Urothelium cell line (cell line): ENCODE data around the gene KLF11.
A peak's percentile ranks its signal among the peaks of the same experiment; 100 is the strongest.
"Not testable (repeated sequence)": the region's sequence is repeated elsewhere in the genome, so short reads cannot be mapped to it uniquely, and the experiment has no call there.

Experiments used
- DNase-seq: peaks from one replicate; pipeline ENCODE4 v3.0.0; 2011; ENCODE audit warnings: low spot score, mixed read lengths
- FAIRE-seq: peaks from 2 replicates; lab custom pipeline; 2011; peaks lifted over from hg19 to GRCh38; lab: Jason Lieb, UNC

KLF11 gene

DNA sequence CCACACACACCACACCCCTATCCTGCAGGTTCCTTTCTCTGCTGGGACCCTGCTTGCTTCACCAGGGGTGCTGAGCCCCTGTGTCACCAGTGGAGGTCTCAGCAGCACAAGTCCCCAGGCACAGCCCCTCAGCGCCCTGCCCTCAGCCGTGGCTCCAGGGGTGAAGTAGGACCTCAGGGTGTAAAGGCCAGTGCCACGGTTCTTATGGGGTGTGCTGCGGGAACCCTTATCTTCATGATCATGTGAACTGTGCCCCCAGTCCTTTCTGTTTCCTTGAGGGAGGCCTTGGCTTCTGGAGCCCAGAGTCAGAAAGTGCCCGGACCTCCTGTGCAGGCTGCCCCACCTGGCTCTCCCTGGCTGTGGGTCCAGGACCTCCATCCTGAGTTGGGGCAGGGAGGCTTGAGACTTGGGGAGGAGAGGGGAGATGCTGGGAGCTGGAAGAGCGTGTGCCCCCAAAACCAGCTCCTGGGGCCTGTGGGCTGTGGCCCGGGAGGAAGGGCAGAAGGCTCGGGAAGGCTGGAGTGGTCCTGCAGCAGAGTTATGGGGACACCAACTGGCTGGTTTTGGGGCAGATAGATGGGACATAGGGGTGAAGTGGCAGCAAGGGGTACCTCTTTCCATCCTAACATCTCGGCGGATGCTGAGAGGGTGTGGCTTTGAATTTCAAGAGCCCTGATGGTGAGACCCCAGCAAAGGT lies 20.2 kb upstream of the KLF11 start:
- FAIRE-seq (no peak), DNase-seq (no peak)

DNA sequence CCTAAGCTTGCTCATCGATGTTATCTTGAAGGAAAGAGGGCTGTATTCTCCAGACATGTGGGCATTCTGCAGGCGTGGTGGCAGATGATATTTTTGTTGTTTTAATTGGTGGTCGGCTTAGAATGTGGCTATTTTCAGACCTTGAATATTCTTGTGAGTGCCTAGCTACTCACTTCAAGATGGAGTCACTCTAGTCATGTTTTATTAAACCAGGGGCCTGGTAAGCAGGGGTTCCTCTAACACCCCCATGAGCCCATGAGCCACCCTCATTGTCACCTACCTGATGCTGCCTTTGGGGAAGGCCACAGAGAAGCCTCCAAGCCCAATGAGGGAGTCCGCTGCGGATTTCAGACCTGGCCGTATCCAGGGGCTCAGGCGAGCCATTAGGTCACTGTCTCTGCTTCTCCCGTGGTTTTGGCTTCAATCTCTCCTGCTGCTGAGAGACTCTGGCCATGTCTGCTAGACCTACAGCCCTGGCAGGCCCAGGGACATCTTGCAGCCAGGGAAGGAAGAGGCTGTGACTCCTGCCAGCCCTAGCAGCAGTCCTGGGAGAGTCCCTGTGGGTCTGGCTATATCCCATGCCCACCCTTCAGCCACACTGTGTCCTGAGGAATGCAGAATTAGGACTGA lies 16.3 kb upstream of the KLF11 start:
- no peak for DNase-seq

DNA sequence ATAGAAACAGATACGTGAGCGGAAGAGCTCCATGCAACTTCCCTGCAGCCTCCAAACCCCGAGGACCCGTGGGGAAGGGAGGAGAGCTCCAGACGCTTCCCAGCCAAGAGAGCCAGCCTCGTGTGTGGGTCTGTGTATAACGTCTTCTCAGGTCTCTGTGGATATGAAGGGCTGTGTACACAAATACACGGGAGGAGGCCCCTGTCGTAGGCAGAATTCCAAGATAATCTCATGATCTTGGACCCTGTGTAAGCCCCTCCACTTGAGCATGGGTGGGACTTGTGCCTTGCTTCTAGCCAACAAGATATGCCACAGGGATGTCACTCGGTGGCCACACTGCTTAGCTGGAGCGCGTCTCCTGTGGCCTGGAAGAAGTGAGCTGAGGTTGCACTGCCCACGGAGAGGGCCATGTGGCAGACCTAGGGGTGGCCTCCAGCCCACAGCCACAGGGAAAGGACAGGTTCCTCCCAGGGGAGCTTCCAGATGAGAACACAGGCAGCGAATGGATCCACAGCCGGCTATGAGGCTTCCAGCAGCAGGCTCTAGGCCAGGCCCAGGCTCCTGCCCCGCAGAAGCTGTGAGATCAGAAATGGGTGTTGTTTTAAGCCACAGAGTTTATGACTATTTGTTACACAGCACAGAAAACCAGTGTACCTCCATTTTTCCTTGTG lies 15.6 kb upstream of the KLF11 start:
- DNase-seq: no peak
- FAIRE-seq: no peak

More for the DNA sequence above, 16.3 kb upstream of the KLF11 start:
- no peak for FAIRE-seq

DNA sequence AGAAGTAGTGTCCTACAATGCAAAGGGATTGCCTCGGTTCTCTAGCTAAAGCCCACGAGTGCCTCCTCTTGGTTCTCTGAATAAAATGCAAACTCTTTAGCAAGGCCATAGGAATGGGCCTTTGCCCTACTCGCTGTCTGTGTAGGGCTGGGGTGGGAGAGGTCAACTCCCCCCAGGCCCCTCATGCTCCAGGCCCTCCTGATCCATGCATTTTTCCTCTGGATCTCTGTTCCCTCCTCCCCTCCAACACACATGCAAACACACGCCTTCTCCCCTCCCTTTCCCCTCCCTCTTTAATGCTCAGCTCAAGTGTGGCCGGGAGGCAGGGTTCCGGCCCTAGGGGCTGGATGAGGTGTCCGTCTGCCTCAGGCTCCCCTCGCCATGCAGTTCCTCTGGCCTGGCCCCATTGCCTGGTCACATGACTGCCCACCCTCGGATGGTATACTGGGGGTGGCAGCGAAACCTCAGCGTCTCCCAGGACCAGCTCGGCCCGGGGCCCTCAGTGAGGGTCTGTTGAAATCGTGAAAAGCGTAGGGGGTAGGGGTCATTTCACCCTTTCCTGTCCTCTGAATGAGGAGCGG lies 14.9 kb upstream of the KLF11 start:
- no peak for DNase-seq
- FAIRE-seq: peak; percentile 40

DNA sequence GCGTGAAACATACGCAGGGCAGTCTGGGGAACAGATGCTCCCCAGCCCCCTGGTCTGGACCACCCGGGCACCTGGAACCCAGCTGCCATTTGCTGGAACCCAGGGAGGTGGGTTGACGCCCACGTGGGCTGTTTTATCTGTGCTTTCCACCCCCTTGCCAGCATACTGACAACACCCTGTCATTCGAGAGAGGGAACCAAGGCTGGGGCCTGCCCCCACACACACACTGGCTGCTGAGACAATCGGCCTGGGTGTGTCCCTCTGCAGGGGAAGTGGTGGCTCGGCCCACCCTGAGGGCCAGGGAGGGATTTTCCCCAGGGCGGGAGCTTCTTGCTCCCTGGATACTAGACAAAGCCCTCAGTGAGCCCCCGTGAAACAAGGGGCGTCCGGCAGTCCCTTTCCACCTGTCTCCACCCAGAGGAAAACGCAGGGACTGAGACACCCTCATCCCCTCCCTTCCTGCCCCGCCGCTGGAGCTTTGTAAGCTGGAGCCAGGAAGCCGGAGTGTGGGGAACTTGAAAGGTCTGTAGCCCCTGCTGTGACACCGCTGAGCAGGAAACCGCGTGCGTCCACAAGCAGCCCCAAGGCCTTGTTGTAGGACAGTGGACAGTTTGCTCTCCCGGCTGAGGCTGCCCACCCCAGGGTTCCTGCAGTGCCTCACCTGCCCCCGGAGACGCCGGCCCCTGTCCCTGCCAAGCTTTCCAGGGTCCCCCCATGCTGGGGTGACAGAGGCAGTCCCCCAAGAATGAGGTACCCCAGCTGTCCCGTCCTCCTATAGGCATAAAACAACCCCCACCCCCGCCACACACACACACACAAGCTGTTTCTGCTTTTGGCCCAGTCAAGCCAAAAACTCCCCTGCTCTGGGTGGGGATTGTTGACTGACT lies 14.1 kb upstream of the KLF11 start:
- DNase-seq: no peak
- no peak for FAIRE-seq

DNA sequence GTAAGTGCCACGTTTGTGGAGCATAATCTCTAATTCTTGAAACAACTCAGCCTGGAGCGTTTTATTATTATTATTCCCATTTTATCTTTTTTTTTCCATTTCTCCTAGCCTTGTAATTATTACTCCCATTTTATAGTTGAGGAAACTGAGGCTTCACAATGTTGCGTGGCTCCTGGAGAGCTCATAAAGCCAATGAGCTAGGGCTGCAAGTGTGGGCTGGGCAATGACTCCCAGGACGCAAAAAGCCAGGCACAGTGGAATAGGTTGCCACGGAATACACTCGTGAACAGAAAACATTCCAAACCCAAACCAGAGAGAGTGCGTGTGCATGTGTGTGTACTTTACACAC lies 13.5 kb upstream of the KLF11 start:
- FAIRE-seq: no peak
- no peak for DNase-seq

DNA sequence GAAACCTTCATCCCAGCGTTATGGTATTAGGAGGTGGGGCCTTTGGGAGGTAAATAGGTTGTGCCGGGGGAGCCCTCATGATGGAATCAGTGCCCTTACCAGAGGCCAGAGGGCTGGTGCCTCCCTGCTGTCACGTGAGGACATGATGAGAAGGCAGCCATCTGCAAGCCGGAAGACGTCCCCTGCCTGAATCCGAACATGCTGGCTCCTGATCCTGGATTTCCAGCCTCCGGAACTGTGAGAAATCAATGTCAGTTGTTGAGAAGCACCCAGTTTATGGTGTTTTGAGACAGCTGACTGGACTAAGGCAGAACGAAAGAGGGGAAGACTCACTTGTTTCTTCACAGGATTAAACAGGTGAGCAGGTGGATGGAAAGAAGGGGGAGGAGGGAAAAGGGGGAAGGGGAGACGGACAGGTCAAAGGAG lies 13.0 kb upstream of the KLF11 start:
- DNase-seq (no peak), FAIRE-seq (no peak)

DNA sequence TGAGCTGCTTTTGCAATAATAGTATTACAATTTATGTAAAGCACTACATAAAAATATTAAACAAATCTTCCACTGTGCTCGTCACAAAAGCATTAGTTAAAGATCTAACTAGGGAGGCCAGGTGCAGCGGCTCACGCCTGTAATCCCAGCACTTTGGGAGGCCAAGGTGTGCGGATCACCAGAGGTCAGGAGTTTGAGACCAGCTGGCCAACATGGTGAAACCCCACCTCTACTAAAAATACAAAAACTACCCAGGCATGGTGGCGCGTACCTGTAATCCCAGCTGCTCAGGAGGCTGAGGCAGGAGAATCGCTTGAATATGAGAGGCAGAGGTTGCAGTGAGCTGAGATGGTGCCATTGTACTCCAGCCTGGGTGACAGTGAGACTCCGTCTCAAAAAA lies 12.6 kb upstream of the KLF11 start:
- not testable (repeated sequence) for DNase-seq, FAIRE-seq

DNA sequence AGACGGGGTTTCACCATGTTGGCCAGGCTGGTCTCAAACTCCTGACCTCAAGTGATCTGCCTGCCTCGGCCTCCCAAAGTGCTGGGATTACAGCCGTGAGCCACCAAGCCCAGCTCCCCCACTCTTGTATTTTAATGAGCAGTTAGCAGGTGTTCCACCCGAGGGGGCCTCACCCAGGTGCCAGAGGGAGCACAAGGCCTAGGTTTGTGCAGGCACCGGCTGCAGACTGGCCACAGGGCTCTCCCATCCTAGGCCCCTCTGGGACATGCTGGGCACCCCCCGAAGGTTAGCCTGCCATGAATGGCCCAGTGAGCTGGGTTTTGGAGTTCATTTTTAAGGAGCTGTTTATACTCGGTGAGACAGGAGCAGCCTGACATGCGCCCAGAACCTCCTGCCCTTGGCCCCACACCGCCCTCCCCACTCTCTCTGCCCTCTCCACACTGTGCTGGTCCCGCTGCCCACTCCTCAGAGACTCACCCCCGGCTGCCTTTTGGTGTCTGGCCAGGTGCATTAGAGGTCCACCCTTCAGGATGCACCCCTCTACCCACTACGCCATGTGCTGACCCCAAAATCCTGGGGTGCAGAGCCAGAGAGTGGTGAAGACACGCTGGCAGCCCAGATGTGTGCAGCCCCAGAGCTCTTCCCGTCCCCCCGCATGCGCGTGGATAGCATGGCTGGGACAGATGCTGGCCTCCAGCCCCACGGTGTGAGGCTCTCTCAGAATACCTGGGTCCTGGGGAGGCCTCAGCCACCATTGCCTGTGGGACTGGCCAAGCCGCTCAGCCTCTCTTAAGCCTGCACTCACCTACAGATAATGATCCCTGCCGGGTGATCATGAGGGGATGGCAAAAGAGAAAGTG lies 11.2 kb upstream of the KLF11 start:
- no peak for FAIRE-seq
- no peak for DNase-seq

DNA sequence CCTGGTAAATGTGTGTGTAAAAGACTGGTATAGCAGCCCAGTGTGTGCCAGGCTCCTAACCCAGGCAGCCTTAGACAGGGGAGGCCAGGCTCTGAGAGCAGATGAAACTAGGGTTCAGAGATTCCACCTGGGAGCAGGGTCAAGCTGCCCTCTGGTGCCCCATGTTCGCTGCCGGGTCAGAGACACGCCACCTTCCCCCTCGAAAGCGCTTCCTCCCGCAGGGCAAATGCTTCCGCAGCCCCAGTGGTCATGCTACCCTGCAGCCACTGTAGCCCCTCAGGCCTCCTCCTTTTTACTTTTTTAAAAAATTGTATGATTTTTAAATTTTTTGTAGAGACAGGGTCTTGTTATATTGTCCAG lies 10.6 kb upstream of the KLF11 start:
- DNase-seq (no peak), FAIRE-seq (no peak)

DNA sequence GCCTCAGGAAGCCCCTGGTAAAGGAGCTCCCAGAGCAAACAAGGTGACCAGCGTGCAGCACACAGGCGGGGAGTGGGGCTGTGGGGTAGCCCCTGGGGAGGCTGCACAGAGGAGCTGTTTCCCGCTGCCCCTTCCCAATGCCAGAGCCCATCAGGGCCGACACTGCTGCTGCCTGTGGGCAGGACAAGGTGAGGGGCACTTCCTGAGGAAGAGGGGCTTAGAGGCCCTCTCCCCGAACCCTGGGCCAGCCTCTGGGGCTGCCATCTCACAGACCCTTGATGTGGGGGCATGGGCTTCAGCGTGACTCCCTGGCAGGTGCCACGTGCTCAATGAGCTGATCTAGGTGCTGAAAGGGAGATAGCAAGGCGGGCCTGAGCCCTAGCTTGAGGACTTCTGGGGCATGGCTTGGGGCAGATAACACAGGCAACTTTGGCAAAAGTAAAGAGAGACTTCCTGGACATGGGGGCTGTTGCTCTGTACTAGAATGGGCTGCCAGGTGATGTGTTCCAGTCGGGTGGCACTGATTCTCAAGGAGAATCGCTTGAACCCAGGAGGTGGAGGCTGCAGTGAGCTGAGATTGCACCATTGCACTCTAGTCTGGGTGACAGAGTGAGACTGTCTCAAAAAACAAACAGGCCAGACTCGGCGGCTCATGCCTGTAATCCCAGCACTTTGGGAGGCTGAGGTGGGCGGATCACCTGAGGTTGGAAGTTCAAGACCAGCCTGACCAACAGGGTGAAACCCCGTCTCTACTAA lies 9.9 kb upstream of the KLF11 start:
- FAIRE-seq (no peak), DNase-seq (no peak)

DNA sequence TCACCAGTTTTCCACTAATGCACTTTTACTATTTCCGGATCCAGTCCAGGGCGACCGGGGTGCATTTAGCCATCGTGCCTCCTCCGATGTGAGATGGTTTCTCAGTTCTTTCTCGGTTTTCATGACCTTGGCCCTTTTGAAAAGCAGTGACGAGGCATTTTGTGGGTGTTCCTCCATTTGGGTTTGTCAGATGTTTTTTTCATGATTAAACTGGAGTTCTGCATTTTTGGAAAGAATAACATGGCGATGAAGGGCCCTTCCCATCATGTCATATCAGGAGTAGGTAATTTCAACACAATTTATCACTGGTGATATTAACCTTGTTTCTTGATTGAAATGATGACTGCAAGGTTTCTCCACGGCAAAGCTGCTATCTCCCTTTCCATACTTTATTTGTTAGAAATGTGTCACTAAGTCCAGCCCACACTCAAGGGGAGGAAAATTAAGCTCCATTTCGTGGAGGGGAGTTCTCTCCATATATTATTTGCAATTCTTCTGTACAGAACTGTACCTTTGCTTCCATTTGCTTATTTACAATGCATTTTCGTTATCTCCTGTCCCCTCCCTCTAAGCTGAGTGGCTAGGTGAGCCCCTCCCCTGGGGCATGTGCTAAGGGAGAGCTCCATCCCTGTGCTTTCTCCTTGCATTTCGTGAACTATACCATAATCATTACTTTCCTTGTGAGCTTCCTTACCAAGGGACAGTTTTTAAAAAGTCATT lies 8.9 kb upstream of the KLF11 start:
- no peak for DNase-seq
- peak; percentile 61 for FAIRE-seq

DNA sequence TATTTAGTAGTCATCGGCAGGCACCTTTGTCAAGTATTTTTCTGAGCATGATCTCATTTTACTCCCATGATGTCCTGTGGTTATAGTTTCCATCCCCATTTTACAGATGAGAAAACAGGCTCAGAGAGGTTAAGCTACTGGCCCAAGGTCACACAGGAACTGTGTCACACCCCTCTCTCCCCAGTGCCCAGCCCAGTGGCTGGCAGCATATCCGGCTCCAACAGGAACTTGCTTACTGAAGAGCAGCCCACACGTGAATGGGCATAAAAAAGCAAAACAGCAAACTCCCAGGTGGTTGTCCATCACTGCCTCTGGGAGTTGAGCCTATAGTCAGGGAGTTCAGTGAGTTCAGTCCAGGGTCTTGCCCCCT lies 8.3 kb upstream of the KLF11 start:
- FAIRE-seq (no peak), DNase-seq (no peak)

DNA sequence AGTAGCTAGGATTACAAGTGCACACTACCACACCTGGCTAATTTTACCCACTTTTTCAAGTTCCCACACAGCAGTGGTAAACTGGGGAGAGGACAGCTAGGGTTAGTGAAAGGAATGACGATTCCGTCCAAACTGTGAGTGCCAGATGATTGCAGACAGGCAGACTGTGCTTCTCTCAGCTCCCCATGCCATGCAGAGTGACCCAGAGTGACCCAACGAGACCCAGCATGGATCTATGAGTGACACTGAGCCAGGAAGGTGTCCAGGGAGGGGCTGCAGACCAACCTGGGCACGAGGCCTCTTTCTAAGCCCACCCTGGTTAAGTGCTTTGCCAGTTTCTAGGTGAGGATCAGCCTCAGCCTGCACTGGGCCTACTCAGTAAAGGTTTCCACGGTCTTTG lies 7.7 kb upstream of the KLF11 start:
- FAIRE-seq: no peak
- DNase-seq: no peak

DNA sequence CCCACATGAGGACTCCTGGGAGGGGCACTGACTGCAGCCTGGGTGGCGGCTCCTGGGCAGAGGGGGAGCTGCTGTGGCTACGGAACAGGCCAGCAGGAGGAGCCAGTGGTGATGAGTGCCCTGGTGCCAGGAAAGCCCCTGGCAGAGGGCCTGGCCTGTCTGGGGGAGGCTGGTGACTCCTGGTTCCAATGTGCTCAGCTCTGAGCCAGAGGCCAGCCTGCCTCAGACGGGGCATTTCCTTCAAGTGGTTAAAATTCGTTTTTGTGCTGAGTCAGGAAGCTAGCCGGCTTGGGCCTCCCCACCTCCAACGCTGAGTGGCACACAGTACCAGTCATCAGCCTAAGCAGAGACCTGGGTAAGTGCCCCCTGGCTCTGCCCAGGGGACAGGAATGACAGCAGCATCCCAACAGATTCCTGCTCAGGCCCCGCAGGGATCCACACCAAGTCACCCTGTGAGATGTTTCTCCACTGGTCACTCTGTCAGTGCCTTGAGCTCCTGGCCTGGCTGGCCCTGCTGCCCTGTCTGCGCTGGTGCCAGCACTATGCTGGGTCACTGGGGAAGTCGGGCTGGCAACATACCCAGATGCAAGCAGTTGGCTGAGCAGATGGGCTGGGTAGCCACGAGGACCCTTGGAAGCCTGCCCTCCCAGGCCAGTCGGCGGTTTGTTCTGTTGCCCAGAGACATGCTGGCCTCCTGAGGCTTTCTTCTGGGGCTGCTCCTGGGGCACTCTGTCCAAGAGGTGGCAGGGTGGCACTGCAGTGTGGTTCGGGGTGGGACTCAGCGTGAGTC lies 7.1 kb upstream of the KLF11 start:
- FAIRE-seq (peak; percentile 53), DNase-seq (peak; percentile 83)

DNA sequence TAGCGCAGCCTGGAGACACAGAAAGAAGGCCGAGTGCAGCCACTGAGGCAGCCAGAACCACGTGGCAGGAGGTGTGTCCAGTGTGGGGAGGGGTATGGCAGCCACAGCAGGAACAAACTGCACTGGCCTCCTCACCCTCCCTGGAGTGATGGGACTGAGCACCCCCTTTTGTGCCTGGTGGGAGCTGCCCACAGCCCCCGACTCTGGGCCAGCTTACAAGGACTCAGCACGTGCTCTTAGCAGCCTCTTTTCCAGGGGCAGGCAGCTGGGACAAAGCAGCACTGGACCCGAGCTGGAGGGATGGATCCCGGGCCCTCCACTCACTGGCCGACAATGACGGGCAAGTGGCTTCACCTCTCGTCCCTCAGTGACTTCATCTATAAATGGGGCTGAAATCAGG lies 5.2 kb upstream of the KLF11 start:
- FAIRE-seq: no peak
- DNase-seq: no peak

DNA sequence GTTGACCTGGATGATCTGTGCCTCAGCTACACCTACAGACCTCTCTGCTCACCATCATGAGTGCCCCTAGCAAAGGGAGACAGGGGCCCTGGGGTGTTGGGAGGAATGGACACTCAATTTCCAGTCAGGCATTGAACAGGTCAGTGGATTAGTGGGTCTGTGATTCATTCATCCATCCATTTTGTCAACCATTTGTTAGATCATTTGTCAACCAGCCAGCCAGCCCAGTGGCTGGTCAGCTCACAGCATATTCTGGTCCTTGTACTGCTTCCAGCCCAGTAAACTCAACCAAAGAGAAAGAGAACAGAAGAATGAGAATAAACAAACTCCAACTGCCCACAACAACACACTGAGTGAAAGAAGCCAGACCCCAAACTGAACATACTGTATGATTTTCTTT lies 4.6 kb upstream of the KLF11 start:
- DNase-seq: no peak
- FAIRE-seq: no peak
